Measurements from ENCODE around the gene CCDC28B. TPM values are rescaled to one million over a fixed set of nuclear protein-coding genes. Genes with fewer than 3 reads are reported as not detected.
A peak's percentile ranks its signal among the peaks of the same experiment; 100 is the strongest.

Gene CCDC28B
- total and polyA plus RNA-seq, 2 of the 13 experiments (the other 11 are each of a cell fraction or from before 2014, with no cell fraction given), result 2.6 to 3.5 TPM

DNA sequence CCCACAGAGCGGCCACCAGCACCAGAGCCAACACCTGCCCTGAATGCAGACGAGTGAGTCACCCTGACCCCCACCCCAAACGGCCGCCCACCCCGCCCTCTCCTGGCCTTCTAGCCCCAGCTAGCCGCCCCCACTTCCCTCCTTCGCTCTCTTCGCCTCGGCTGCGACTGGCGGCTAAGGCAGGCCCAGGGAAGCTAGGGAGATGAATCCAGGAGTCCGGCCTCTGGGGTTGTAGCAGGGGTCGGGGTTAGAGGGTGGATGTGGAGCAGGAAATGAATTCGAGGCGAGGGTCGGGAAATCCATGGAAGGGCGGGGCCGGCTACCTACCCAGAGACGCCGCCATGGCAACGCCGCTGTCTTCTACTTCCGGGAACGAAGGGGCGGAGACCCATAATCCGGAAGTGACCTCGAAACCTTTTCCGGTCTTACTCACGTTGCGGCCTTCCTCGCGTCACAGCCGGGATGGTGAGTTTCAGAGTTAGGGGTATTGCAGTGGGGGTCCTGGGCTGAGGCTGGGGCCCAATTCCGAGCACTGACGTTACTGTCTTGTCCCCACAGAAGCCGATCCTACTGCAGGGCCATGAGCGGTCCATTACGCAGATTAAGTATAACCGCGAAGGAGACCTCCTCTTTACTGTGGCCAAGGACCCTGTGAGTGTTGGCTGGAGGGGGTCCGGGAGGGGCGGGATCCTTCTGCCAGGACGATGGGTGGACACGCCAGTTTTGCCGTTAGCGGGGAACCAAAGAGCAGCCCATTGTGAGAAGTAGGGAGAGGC, 21.8 kb downstream of the CCDC28B start, which contains the start of the genes EIF3I and TMEM234 (continued):
- TF ChIP-seq, protein P1, sequence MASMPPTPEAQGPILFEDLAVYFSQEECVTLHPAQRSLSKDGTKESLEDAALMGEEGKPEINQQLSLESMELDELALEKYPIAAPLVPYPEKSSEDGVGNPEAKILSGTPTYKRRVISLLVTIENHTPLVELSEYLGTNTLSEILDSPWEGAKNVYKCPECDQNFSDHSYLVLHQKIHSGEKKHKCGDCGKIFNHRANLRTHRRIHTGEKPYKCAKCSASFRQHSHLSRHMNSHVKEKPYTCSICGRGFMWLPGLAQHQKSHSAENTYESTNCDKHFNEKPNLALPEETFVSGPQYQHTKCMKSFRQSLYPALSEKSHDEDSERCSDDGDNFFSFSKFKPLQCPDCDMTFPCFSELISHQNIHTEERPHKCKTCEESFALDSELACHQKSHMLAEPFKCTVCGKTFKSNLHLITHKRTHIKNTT (CRISPR knock-in tag; IDR thresholded peaks at IDR 0.05), result no peak
- TF ChIP-seq RXRB (CRISPR knock-in tag; IDR thresholded peaks at IDR 0.05; ENCODE audit: borderline replicate concordance) (peak; percentile 41; the same call in 1 of the 2 replicates), HES4 (CRISPR knock-in tag; IDR thresholded peaks at IDR 0.05; ENCODE audit: borderline replicate concordance) (peak; percentile 32; the same call in 1 of the 2 replicates), POLR2AphosphoS5 (IDR thresholded peaks at IDR 0.05; ENCODE audit: low read depth, low read length) (peak; percentile 90), ZNF225 (CRISPR knock-in tag; IDR thresholded peaks at IDR 0.05) (peak; percentile 43; the same call in 1 of the 2 replicates), MLLT10 (CRISPR knock-in tag; IDR thresholded peaks at IDR 0.05) (no peak), ZNF850 (CRISPR knock-in tag; conservative IDR thresholded peaks at IDR 0.05) (peak; percentile 76; the same call in 1 of the 2 replicates), SP5 (CRISPR knock-in tag; IDR thresholded peaks at IDR 0.05; ENCODE audit: borderline replicate concordance, low read depth) (peak; percentile 54; the same call in 1 of the 2 replicates), CENPX (CRISPR knock-in tag; IDR thresholded peaks at IDR 0.05) (no peak), DPF2 (CRISPR knock-in tag; IDR thresholded peaks at IDR 0.05; ENCODE audit: borderline replicate concordance, low read depth) (no peak)
- TF ChIP-seq, protein P2, sequence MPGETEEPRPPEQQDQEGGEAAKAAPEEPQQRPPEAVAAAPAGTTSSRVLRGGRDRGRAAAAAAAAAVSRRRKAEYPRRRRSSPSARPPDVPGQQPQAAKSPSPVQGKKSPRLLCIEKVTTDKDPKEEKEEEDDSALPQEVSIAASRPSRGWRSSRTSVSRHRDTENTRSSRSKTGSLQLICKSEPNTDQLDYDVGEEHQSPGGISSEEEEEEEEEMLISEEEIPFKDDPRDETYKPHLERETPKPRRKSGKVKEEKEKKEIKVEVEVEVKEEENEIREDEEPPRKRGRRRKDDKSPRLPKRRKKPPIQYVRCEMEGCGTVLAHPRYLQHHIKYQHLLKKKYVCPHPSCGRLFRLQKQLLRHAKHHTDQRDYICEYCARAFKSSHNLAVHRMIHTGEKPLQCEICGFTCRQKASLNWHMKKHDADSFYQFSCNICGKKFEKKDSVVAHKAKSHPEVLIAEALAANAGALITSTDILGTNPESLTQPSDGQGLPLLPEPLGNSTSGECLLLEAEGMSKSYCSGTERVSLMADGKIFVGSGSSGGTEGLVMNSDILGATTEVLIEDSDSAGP (CRISPR knock-in tag; IDR thresholded peaks at IDR 0.05; ENCODE audit: borderline replicate concordance), result peak; percentile 50; the same call in 1 of the 2 replicates
- TF ChIP-seq, protein P3, sequence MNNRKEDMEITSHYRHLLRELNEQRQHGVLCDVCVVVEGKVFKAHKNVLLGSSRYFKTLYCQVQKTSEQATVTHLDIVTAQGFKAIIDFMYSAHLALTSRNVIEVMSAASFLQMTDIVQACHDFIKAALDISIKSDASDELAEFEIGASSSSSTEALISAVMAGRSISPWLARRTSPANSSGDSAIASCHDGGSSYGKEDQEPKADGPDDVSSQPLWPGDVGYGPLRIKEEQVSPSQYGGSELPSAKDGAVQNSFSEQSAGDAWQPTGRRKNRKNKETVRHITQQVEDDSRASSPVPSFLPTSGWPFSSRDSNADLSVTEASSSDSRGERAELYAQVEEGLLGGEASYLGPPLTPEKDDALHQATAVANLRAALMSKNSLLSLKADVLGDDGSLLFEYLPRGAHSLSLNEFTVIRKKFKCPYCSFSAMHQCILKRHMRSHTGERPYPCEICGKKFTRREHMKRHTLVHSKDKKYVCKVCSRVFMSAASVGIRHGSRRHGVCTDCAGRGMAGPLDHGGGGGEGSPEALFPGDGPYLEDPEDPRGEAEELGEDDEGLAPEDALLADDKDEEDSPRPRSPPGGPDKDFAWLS (CRISPR knock-in tag; IDR thresholded peaks at IDR 0.05; ENCODE audit: borderline replicate concordance), result no peak
- TF ChIP-seq, protein P4, sequence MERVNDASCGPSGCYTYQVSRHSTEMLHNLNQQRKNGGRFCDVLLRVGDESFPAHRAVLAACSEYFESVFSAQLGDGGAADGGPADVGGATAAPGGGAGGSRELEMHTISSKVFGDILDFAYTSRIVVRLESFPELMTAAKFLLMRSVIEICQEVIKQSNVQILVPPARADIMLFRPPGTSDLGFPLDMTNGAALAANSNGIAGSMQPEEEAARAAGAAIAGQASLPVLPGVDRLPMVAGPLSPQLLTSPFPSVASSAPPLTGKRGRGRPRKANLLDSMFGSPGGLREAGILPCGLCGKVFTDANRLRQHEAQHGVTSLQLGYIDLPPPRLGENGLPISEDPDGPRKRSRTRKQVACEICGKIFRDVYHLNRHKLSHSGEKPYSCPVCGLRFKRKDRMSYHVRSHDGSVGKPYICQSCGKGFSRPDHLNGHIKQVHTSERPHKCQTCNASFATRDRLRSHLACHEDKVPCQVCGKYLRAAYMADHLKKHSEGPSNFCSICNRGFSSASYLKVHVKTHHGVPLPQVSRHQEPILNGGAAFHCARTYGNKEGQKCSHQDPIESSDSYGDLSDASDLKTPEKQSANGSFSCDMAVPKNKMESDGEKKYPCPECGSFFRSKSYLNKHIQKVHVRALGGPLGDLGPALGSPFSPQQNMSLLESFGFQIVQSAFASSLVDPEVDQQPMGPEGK (CRISPR knock-in tag; IDR thresholded peaks at IDR 0.05), result no peak
- TF ChIP-seq, protein P5, sequence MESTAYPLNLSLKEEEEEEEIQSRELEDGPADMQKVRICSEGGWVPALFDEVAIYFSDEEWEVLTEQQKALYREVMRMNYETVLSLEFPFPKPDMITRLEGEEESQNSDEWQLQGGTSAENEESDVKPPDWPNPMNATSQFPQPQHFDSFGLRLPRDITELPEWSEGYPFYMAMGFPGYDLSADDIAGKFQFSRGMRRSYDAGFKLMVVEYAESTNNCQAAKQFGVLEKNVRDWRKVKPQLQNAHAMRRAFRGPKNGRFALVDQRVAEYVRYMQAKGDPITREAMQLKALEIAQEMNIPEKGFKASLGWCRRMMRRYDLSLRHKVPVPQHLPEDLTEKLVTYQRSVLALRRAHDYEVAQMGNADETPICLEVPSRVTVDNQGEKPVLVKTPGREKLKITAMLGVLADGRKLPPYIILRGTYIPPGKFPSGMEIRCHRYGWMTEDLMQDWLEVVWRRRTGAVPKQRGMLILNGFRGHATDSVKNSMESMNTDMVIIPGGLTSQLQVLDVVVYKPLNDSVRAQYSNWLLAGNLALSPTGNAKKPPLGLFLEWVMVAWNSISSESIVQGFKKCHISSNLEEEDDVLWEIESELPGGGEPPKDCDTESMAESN (CRISPR knock-in tag; conservative IDR thresholded peaks at IDR 0.05), result no peak
- TF ChIP-seq, protein P6, sequence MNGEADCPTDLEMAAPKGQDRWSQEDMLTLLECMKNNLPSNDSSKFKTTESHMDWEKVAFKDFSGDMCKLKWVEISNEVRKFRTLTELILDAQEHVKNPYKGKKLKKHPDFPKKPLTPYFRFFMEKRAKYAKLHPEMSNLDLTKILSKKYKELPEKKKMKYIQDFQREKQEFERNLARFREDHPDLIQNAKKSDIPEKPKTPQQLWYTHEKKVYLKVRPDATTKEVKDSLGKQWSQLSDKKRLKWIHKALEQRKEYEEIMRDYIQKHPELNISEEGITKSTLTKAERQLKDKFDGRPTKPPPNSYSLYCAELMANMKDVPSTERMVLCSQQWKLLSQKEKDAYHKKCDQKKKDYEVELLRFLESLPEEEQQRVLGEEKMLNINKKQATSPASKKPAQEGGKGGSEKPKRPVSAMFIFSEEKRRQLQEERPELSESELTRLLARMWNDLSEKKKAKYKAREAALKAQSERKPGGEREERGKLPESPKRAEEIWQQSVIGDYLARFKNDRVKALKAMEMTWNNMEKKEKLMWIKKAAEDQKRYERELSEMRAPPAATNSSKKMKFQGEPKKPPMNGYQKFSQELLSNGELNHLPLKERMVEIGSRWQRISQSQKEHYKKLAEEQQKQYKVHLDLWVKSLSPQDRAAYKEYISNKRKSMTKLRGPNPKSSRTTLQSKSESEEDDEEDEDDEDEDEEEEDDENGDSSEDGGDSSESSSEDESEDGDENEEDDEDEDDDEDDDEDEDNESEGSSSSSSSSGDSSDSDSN (CRISPR knock-in tag; IDR thresholded peaks at IDR 0.05), result peak; percentile 51; the same call in 1 of the 2 replicates
